Endothelial cell of umbilical vein (primary cell): Measurements from ENCODE around the gene ASB1. TPM values are rescaled to one million over a fixed set of nuclear protein-coding genes. Genes with fewer than 3 reads are reported as not detected.

Source experiments
- BruUV-seq: library from RNA; stranded (reverse); fragments of 400-500 nt; replicated peaks from 2 replicates; lab custom pipeline; 2021; lab: Mats Ljungman, UMichigan
- CTCF ChIA-PET: fragments of 300-600, 350-600 bp; sonication (Branson Sonifier 250); formaldehyde crosslinking; loops from one replicate; lab custom pipeline; 2021; ENCODE audit warnings: antibody characterized with exemption, inconsistent platforms; lab: Charles Lee
- POLR2A ChIA-PET: fragments of 300-600, 350-600 bp; sonication (Branson Sonifier 250); formaldehyde crosslinking; loops from one replicate; lab custom pipeline; 2021; ENCODE audit warnings: antibody characterized with exemption, inconsistent platforms; lab: Charles Lee
- DNase-seq: peaks from one replicate; pipeline ENCODE4 v3.0.0-alpha.2; 2011; ENCODE audit warnings: low read depth, low spot score
- FAIRE-seq: peaks from 2 replicates; lab custom pipeline; 2011; peaks lifted over from hg19 to GRCh38; lab: Jason Lieb, UNC
- H2AFZ ChIP-seq: 2 replicates; pipeline ENCODE4 v1.6.0; 2012; ENCODE audit warnings: low read depth, low read length, control low read depth, inconsistent platforms
- H3K27ac ChIP-seq: 2 replicates; pipeline ENCODE4 v1.5.1; 2011; ENCODE audit warnings: low read depth, mild to moderate bottlenecking, control low read depth, low read length, moderate library complexity; ENCODE audit not compliant: insufficient read depth
- H3K27me3 ChIP-seq, 2 experiments: 2 replicates each; pipeline versions ENCODE4 v1.6.0 to v1.6.1; 2011; ENCODE audit warnings: low read length in 2 of 2, mixed read lengths in 1 of 2; ENCODE audit not compliant: control insufficient read depth in 2 of 2, insufficient read depth in 2 of 2
- H3K36me3 ChIP-seq, 2 experiments: 2 replicates in 1 of 2; 3 replicates in 1 of 2; pipeline ENCODE4 v1.5.1; 2011; ENCODE audit warnings: low read length in 2 of 2, mild to moderate bottlenecking in 1 of 2, moderate library complexity in 1 of 2; ENCODE audit not compliant: control insufficient read depth in 2 of 2, insufficient read depth in 2 of 2; ENCODE audit errors: extremely low read depth in 1 of 2
- H3K4me1 ChIP-seq: 3 replicates; pipeline ENCODE4 v1.5.1; 2011; ENCODE audit warnings: mild to moderate bottlenecking, low read length; ENCODE audit not compliant: control insufficient read depth, insufficient read depth; ENCODE audit errors: extremely low read depth
- H3K4me2 ChIP-seq: 2 replicates; pipeline ENCODE4 v1.6.1; 2011; ENCODE audit warnings: low read length, control low read depth, mixed read lengths; ENCODE audit not compliant: insufficient read depth
- H3K4me3 ChIP-seq, 3 experiments: fragments of 200-600 bp in 1 of 3; sonication (generic), shearing (Covaris generic) in 1 of 3; replicated peaks in 1 of 3; 2 replicates each; pipeline ENCODE4 v1.5.1; 2011 to 2016; ENCODE audit warnings: control low read depth in 3 of 3, low read length in 3 of 3, mild to moderate bottlenecking in 2 of 3, inconsistent platforms in 1 of 3, low read depth in 1 of 3, moderate library complexity in 1 of 3; ENCODE audit not compliant: insufficient read depth in 1 of 3
- H3K79me2 ChIP-seq: 2 replicates; pipeline ENCODE4 v1.6.0; 2012; ENCODE audit warnings: low read length, inconsistent platforms; ENCODE audit not compliant: control insufficient read depth, insufficient read depth
- H3K9ac ChIP-seq: replicated peaks from 2 replicates; pipeline ENCODE3; 2011; ENCODE audit warnings: low read length, control low read depth; ENCODE audit not compliant: insufficient read depth; ENCODE audit errors: extremely low read depth
- H3K9me1 ChIP-seq: replicated peaks from 3 replicates; pipeline ENCODE4 v1.6.0; 2011; ENCODE audit warnings: mild to moderate bottlenecking, low read length; ENCODE audit not compliant: control insufficient read depth, insufficient read depth; ENCODE audit errors: extremely low read depth
- H3K9me3 ChIP-seq: replicated peaks from 2 replicates; pipeline ENCODE4 v1.5.1; 2012; ENCODE audit warnings: low read length, inconsistent platforms; ENCODE audit not compliant: control insufficient read depth, insufficient read depth
- H4K20me1 ChIP-seq: replicated peaks from 2 replicates; pipeline ENCODE3; 2011; ENCODE audit warnings: mild to moderate bottlenecking, low read length; ENCODE audit not compliant: control insufficient read depth, insufficient read depth; ENCODE audit errors: extremely low read depth
- EZH2 ChIP-seq: IDR thresholded peaks from 2 replicates; pipeline ENCODE4 v1.6.1; 2012; ENCODE audit warnings: borderline replicate concordance, low read depth, mild to moderate bottlenecking, moderate library complexity, low read length, inconsistent platforms; ENCODE audit not compliant: severe bottlenecking
- FOS ChIP-seq: IDR thresholded peaks from 2 replicates; pipeline ENCODE4 v1.6.1; 2011; ENCODE audit warnings: mild to moderate bottlenecking, low read length, moderate library complexity, borderline replicate concordance; ENCODE audit not compliant: insufficient read depth
- GATA2 ChIP-seq: IDR thresholded peaks from 2 replicates; pipeline ENCODE4 v1.7.0; 2011; ENCODE audit warnings: low read depth, mild to moderate bottlenecking, moderate library complexity, mixed read lengths, low read length; ENCODE audit not compliant: insufficient read length, insufficient read depth
- JUN ChIP-seq: IDR thresholded peaks from 2 replicates; pipeline ENCODE4 v1.6.1; 2011; ENCODE audit warnings: borderline replicate concordance, low read depth; ENCODE audit not compliant: insufficient read length, insufficient read depth
- MYC ChIP-seq: IDR thresholded peaks from one replicate; pipeline ENCODE4 v1.6.1; 2011; ENCODE audit warnings: mild to moderate bottlenecking, low read depth, low read length
- POLR2A ChIP-seq: IDR thresholded peaks from 2 replicates; pipeline ENCODE4 v1.6.1; 2012; ENCODE audit warnings: low read depth, mild to moderate bottlenecking, control low read depth, low read length
- POLR2AphosphoS5 ChIP-seq: IDR thresholded peaks from 2 replicates; pipeline ENCODE4 v1.6.1; 2012; ENCODE audit warnings: low read depth, mild to moderate bottlenecking, control low read depth, low read length, moderate library complexity; ENCODE audit not compliant: insufficient read depth
- dilution Hi-C: fragments of 300-500 bp; cut with MboI; formaldehyde crosslinking; loops from one replicate; pipeline ENCODE4 v1.15.0; 2019; ENCODE audit warnings: low sequenced_read_pairs; ENCODE audit not compliant: extremely low pct_ligation_motif_present
- intact Hi-C: fragments of 100-400 bp; cut with micrococcal nuclease; formaldehyde crosslinking; loops from one replicate; pipeline ENCODE4 v1.10.0; 2022
- polyA plus RNA-seq, 4 experiments: library from polyadenylated mRNA; depleted of rRNA in 3 of 4; stranded (reverse) in 3 of 4; unstranded in 1 of 4; fragments of >200 nt; gene quantifications; 2 replicates each; pipeline versions ENCODE4 v1.2.1 to v1.2.3, GENCODE V29; 2011 to 2012; ENCODE audit warnings: missing spikeins in 1 of 4
- total RNA-seq: library from RNA; stranded (reverse); gene quantifications from 2 replicates; pipeline ENCODE4 v1.2.3, GENCODE V29; 2021
- TF ChIP-seq, protein P1 (sequence below): IDR thresholded peaks from 2 replicates; pipeline ENCODE4 v1.6.1; 2011; ENCODE audit not compliant: insufficient read depth, insufficient read length
- TF ChIP-seq, protein P2 (sequence below), 2 donors: IDR thresholded peaks; 1 replicate in 1 of 2; 2 replicates in 1 of 2; pipeline ENCODE4 v1.5.1; 2011; ENCODE audit warnings: low read length in 2 of 2, mild to moderate bottlenecking in 2 of 2, moderate library complexity in 2 of 2, control low read depth in 1 of 2, inconsistent platforms in 1 of 2, low read depth in 1 of 2; ENCODE audit not compliant: insufficient read depth in 1 of 2; ENCODE audit errors: extremely low read depth in 1 of 2

The ASB1 gene
- total and polyA plus RNA-seq, 2 donors (not counting 3 experiments of a cell fraction or from before 2014, with no cell fraction given) = 12.3 to 16.2 TPM

DNA sequence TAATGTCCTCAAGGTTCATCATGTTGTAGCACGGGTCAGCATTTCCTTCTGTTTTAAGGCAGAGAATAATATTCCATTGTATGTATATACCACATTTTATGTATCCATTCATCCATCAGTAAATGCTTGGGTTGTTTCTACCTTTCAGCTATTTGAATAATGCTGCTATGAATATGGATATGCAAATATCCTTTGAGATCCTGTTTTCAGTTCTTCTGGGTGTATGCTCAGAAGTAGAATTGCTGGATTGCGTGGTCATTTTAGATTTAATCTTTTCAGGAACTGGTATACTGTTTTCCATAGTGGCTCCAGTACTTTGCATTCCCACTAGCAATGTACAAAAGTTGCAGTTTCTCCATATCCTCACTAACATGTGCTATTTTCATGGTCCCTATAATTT is 13.4 kb upstream of the ASB1 start:
- CTCF ChIA-PET = no interaction called here

More for the DNA sequence above, 13.4 kb upstream of the ASB1 start:
- Histone ChIP-seq H3K27me3 (no peaks in the 10 kb centered on the region), H3K4me3 (no peak overlapping the region), H3K27ac (no peak overlapping the region), H2AFZ (no peak overlapping the region), H3K4me2 (no peak overlapping the region), H3K9ac (no peak overlapping the region), H3K79me2 (no peaks in the 10 kb centered on the region), H3K9me1 (no peaks in the 10 kb centered on the region), H3K4me1 (no peaks in the 10 kb centered on the region), H4K20me1 (no peaks in the 10 kb centered on the region), H3K36me3 (no peaks in the 10 kb centered on the region), H3K9me3 (no peaks in the 10 kb centered on the region)
- dilution Hi-C loops = no loop called here
- no TSS peak for BruUV-seq
- no peak for DNase-seq
- POLR2A ChIA-PET = no interaction called here
- intact Hi-C loops = no loop called here
- TF ChIP-seq POLR2AphosphoS5 (no peak), GATA2 (no peak), JUN (no peak), MYC (no peak), EZH2 (no peak), FOS (no peak), POLR2A (no peak)
- TF ChIP-seq, protein P1, sequence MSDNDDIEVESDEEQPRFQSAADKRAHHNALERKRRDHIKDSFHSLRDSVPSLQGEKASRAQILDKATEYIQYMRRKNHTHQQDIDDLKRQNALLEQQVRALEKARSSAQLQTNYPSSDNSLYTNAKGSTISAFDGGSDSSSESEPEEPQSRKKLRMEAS = no peak
- TF ChIP-seq, protein P2, sequence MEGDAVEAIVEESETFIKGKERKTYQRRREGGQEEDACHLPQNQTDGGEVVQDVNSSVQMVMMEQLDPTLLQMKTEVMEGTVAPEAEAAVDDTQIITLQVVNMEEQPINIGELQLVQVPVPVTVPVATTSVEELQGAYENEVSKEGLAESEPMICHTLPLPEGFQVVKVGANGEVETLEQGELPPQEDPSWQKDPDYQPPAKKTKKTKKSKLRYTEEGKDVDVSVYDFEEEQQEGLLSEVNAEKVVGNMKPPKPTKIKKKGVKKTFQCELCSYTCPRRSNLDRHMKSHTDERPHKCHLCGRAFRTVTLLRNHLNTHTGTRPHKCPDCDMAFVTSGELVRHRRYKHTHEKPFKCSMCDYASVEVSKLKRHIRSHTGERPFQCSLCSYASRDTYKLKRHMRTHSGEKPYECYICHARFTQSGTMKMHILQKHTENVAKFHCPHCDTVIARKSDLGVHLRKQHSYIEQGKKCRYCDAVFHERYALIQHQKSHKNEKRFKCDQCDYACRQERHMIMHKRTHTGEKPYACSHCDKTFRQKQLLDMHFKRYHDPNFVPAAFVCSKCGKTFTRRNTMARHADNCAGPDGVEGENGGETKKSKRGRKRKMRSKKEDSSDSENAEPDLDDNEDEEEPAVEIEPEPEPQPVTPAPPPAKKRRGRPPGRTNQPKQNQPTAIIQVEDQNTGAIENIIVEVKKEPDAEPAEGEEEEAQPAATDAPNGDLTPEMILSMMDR (IDR thresholded peaks at IDR 0.05; ENCODE audit: extremely low read depth in 1 of 2, insufficient read depth in 1 of 2, low read depth in 1 of 2, low read length in 2 of 2) = no peak
- no peak for FAIRE-seq
